ENCODE measurements around the gene ALDH1L1.

Gene ALDH1L1

GRCh38 chr3:126180477-126181397 lies at the start of gene ALDH1L1:
TSS of gene ALDH1L1 (minus strand) at chr3:126180586. CDS start at chr3:126160979, 19,607 bp downstream.
- in situ Hi-C loops (cut with HindIII; ENCODE audit: low sequenced_read_pairs): no loop called here

- in situ Hi-C loops (cut with HindIII; ENCODE audit: low sequenced_read_pairs): no loop called here
These were observed 46.0 kb upstream of the ALDH1L1 start for GRCh38 chr3:126226374-126226773.

GRCh38 chr3:126216416-126216815 lies 36.0 kb upstream of the ALDH1L1 start:
- in situ Hi-C loops (cut with HindIII; ENCODE audit: low sequenced_read_pairs): no loop called here

- in situ Hi-C loops (cut with HindIII; ENCODE audit: low sequenced_read_pairs): no loop called here
These were observed 33.1 kb upstream of the ALDH1L1 start for GRCh38 chr3:126213379-126214028.

- in situ Hi-C loops (cut with HindIII; ENCODE audit: low sequenced_read_pairs): no loop called here
These were observed 32.4 kb upstream of the ALDH1L1 start for GRCh38 chr3:126212620-126213378.

- in situ Hi-C loops (cut with HindIII; ENCODE audit: low sequenced_read_pairs): no loop called here
These were observed 31.8 kb upstream of the ALDH1L1 start for GRCh38 chr3:126212250-126212619.

- in situ Hi-C loops (cut with HindIII; ENCODE audit: low sequenced_read_pairs): no loop called here
These were observed 31.2 kb upstream of the ALDH1L1 start for GRCh38 chr3:126211569-126211968.

GRCh38 chr3:126210606-126211005 lies 30.2 kb upstream of the ALDH1L1 start:
- in situ Hi-C loops (cut with HindIII; ENCODE audit: low sequenced_read_pairs): no loop called here

GRCh38 chr3:126209741-126210140 lies 29.4 kb upstream of the ALDH1L1 start:
- in situ Hi-C loops (cut with HindIII; ENCODE audit: low sequenced_read_pairs): no loop called here

GRCh38 chr3:126208606-126209256 lies 28.3 kb upstream of the ALDH1L1 start:
- in situ Hi-C loops (cut with HindIII; ENCODE audit: low sequenced_read_pairs): no loop called here

- in situ Hi-C loops (cut with HindIII; ENCODE audit: low sequenced_read_pairs): no loop called here
These were observed 27.8 kb upstream of the ALDH1L1 start for GRCh38 chr3:126208182-126208581.

GRCh38 chr3:126207166-126207565 lies 26.8 kb upstream of the ALDH1L1 start:
- in situ Hi-C loops (cut with HindIII; ENCODE audit: low sequenced_read_pairs): no loop called here

- in situ Hi-C loops (cut with HindIII; ENCODE audit: low sequenced_read_pairs): no loop called here
These were observed 25.6 kb upstream of the ALDH1L1 start for GRCh38 chr3:126205717-126206655.

- in situ Hi-C loops (cut with HindIII; ENCODE audit: low sequenced_read_pairs): no loop called here
These were observed 22.3 kb upstream of the ALDH1L1 start for GRCh38 chr3:126202680-126203079.

GRCh38 chr3:126202276-126202675 lies 21.9 kb upstream of the ALDH1L1 start:
- in situ Hi-C loops (cut with HindIII; ENCODE audit: low sequenced_read_pairs): no loop called here

GRCh38 chr3:126201168-126201567 lies 20.8 kb upstream of the ALDH1L1 start:
- in situ Hi-C loops (cut with HindIII; ENCODE audit: low sequenced_read_pairs): no loop called here

- in situ Hi-C loops (cut with HindIII; ENCODE audit: low sequenced_read_pairs): no loop called here
These were observed 20.1 kb upstream of the ALDH1L1 start for GRCh38 chr3:126200534-126200933.

- in situ Hi-C loops (cut with HindIII; ENCODE audit: low sequenced_read_pairs): no loop called here
These were observed 18.9 kb upstream of the ALDH1L1 start for GRCh38 chr3:126199256-126199655.

GRCh38 chr3:126197854-126198584 lies 17.6 kb upstream of the ALDH1L1 start:
- in situ Hi-C loops (cut with HindIII; ENCODE audit: low sequenced_read_pairs): no loop called here
